HCT116 (cell line): Measurements from ENCODE around the gene ENOX1.

Source experiments
- EZH2 ChIP-seq: fragments of 200-600 bp; sonication (generic); IDR thresholded peaks from 2 replicates; pipeline ENCODE4 v1.6.1; 2017; ENCODE audit warnings: antibody characterized with exemption, mixed run types
- JUND ChIP-seq: IDR thresholded peaks from 2 replicates; pipeline ENCODE4 v1.6.1; 2012
- POLR2A ChIP-seq: IDR thresholded peaks from 2 replicates; pipeline ENCODE4 v1.7.0; 2011; ENCODE audit warnings: borderline replicate concordance; ENCODE audit not compliant: insufficient read depth, insufficient read length; ENCODE audit errors: extremely low read depth
- POLR2AphosphoS5 ChIP-seq: IDR thresholded peaks from 2 replicates; pipeline ENCODE4 v1.6.1; 2011; ENCODE audit warnings: mild to moderate bottlenecking, low read depth, low read length, moderate library complexity
- RAD21 ChIP-seq: IDR thresholded peaks from 2 replicates; pipeline ENCODE4 v1.6.1; 2012; ENCODE audit warnings: low read depth, mild to moderate bottlenecking
- ZNF274 ChIP-seq: fragments of 200-500 bp; sonication (Bioruptor generic); IDR thresholded peaks from 2 replicates; pipeline ENCODE4 v1.6.1; 2014; ENCODE audit warnings: mild to moderate bottlenecking, low read depth, low read length, inconsistent platforms
- TF ChIP-seq, protein P1 (sequence below), 3 experiments: fragments of 200-600 bp in 1 of 3; sonication (generic) in 1 of 3; IDR thresholded peaks in 2 of 3; conservative IDR thresholded peaks in 1 of 3; 2 replicates each; pipeline ENCODE4 v1.5.1; 2012 to 2017; ENCODE audit warnings: low read depth in 2 of 3, low read length in 2 of 3, antibody characterized with exemption in 1 of 3, borderline replicate concordance in 1 of 3, control low read depth in 1 of 3, mild to moderate bottlenecking in 1 of 3, mixed read lengths in 1 of 3, mixed run types in 1 of 3, moderate library complexity in 1 of 3; ENCODE audit not compliant: insufficient read depth in 1 of 3
- TF ChIP-seq, protein P2 (sequence below): IDR thresholded peaks from 2 replicates; pipeline ENCODE4 v1.6.1; 2012
- TF ChIP-seq, protein P3 (sequence below): IDR thresholded peaks from 2 replicates; pipeline ENCODE4 v1.6.1; 2012; ENCODE audit warnings: low read depth

DNA sequence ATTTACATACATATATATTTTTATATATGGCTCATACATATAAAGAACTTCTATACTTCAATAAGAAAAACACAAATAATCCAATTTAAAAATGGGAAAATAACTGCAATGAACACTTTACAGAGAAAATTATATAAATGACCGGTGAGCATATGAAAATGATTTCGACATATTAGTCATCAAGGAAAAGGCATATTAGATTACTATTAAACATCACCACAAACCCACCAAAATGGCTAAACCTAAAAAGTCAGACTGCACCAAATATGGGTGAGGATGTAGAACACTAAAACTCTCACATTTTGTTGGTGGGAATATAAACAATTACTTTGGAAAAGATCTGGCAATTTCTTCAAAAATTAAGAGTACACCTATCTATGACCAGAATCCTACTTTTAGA is 316.2 kb downstream of the ENOX1 start:
- TF ChIP-seq, protein P1, sequence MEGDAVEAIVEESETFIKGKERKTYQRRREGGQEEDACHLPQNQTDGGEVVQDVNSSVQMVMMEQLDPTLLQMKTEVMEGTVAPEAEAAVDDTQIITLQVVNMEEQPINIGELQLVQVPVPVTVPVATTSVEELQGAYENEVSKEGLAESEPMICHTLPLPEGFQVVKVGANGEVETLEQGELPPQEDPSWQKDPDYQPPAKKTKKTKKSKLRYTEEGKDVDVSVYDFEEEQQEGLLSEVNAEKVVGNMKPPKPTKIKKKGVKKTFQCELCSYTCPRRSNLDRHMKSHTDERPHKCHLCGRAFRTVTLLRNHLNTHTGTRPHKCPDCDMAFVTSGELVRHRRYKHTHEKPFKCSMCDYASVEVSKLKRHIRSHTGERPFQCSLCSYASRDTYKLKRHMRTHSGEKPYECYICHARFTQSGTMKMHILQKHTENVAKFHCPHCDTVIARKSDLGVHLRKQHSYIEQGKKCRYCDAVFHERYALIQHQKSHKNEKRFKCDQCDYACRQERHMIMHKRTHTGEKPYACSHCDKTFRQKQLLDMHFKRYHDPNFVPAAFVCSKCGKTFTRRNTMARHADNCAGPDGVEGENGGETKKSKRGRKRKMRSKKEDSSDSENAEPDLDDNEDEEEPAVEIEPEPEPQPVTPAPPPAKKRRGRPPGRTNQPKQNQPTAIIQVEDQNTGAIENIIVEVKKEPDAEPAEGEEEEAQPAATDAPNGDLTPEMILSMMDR (IDR thresholded peaks at IDR 0.05 in 2 of 3, conservative IDR thresholded peaks at IDR 0.05 in 1 of 3; ENCODE audit: borderline replicate concordance in 1 of 3, insufficient read depth in 1 of 3, low read depth in 2 of 3, low read length in 2 of 3): no peak
- TF ChIP-seq POLR2A (no peak), ZNF274 (no peak), EZH2 (no peak), RAD21 (no peak), POLR2AphosphoS5 (no peak), JUND (no peak)
- TF ChIP-seq, protein P2, sequence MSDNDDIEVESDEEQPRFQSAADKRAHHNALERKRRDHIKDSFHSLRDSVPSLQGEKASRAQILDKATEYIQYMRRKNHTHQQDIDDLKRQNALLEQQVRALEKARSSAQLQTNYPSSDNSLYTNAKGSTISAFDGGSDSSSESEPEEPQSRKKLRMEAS: no peak
- TF ChIP-seq, protein P3, sequence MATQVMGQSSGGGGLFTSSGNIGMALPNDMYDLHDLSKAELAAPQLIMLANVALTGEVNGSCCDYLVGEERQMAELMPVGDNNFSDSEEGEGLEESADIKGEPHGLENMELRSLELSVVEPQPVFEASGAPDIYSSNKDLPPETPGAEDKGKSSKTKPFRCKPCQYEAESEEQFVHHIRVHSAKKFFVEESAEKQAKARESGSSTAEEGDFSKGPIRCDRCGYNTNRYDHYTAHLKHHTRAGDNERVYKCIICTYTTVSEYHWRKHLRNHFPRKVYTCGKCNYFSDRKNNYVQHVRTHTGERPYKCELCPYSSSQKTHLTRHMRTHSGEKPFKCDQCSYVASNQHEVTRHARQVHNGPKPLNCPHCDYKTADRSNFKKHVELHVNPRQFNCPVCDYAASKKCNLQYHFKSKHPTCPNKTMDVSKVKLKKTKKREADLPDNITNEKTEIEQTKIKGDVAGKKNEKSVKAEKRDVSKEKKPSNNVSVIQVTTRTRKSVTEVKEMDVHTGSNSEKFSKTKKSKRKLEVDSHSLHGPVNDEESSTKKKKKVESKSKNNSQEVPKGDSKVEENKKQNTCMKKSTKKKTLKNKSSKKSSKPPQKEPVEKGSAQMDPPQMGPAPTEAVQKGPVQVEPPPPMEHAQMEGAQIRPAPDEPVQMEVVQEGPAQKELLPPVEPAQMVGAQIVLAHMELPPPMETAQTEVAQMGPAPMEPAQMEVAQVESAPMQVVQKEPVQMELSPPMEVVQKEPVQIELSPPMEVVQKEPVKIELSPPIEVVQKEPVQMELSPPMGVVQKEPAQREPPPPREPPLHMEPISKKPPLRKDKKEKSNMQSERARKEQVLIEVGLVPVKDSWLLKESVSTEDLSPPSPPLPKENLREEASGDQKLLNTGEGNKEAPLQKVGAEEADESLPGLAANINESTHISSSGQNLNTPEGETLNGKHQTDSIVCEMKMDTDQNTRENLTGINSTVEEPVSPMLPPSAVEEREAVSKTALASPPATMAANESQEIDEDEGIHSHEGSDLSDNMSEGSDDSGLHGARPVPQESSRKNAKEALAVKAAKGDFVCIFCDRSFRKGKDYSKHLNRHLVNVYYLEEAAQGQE: no peak
